ENCODE data around the gene TRIM39.

Gene TRIM39

DNA sequence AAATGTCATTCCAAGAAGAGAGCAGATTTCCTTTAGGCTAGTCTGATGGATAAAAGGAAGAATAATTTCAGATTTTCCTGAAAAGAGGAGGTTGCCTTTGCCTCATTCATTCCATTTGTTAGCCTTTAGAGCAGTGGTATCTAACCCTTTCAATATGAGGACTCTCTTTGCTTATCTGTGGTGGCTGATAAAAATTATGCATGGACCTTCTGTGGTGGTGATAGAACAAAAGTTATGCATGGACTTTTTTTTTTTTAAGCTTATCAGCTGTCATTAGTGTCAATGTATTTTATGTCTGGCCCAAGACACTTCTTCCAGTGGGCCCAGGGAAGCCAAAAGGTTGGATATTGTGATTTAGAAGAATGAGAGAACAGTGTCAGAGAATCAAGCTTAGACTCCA, 1.7 kb downstream of the TRIM39 start:
- DNase-seq = no peak

DNA sequence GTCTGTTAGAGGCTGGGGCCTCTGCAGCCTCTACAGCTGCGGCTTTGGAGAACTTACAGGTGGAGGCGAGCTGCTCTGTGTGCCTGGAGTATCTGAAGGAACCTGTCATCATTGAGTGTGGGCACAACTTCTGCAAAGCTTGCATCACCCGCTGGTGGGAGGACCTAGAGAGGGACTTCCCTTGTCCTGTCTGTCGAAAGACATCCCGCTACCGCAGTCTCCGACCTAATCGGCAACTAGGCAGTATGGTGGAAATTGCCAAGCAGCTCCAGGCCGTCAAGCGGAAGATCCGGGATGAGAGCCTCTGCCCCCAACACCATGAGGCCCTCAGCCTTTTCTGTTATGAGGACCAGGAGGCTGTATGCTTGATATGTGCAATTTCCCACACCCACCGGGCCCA, 2.6 kb downstream of the TRIM39 start:
- no peak for DNase-seq

DNA sequence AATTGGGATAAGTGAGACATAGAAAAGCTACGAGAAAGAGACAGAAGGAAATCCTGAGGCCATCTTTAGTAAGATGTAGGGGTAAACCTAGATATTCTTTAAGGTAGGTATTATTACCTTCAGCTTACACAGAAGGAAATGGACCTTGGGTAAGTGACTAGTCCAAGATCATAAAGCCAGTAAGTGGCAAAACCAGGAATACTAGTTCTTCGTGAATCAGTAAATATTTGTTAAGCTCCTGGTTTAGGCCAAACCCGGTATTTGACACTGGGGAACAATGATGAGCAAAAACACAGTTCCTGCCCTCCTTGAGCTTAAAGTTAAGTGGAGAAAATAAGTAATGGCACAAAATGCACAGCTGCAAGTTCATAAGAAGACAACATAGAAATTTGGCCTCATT, 5.3 kb downstream of the TRIM39 start:
- DNase-seq = no peak

DNA sequence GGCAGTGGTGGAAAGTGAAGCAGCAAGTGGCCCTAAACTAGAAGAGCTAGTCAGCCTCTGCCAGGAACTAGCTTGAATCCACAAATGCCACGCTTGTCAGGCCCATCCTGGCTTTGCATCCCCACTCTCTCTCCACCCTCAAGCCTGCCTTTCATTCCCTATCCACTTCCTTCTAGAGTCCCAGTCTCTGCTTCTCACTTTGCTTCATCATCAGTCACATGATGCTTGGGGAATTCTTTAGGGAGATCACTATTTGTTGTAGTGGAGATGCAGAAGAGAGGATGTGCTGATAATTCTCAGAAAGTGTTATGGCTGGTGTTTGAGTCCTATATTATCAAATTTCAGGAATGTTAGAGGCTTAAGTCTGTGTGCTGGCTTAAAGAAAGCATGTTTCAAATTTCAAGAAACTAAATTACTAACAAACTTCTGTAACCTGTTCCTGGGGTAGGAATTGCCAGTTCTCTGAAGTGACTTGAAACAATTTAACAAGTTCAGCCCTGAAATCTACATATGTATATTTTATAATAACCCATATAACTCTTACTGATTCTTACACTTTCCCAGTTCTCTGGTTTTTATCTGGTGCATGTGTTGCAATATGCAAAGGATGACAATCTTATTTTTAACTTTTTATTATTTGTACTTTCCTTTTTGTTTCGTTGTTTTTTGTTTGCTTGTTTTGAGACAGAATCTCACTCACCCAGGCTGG, 7.5 kb downstream of the TRIM39 start:
- no peak for DNase-seq

DNA sequence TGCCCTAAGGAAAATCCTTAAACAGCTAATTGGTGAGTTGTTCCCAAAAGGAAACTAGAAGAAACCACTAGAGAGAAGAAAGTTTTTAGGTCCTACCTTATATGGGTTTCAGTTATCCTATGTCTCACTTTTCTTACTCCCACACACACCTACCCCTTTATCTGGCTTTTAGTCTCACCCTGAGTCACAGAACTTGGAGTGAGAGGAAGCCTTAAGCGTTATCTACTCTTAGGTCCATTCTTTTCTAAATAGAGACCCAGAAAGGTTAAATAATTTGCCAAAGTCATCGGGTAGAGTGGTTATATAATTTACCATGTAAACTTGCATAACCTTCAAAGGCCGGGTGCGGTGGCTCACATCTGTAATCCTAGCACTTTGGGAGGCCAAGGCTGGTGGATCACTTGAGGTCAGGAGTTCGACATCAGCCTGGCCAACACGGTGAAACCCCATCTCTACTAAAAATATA, 13.9 kb downstream of the TRIM39 start:
- no peak for DNase-seq

DNA sequence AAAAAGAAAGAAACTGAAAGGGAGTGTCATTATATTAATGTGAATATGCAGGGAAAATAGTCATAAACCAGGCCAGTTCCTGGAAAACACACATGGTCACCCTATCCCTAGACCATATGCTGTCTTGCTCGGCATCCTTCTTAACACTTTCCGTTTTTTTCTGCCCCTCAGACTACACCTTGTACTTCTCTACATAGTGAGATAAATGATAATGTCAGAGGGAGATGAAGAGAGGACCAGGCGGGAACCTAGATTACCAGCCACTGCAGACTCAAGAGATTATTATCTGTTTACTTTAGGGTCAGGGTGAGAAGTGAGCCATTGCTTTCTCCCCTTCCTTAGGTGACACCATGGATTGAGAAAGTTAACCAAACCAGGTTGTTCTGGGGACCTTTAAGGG, 14.5 kb downstream of the TRIM39 start:
- no peak for DNase-seq

DNA sequence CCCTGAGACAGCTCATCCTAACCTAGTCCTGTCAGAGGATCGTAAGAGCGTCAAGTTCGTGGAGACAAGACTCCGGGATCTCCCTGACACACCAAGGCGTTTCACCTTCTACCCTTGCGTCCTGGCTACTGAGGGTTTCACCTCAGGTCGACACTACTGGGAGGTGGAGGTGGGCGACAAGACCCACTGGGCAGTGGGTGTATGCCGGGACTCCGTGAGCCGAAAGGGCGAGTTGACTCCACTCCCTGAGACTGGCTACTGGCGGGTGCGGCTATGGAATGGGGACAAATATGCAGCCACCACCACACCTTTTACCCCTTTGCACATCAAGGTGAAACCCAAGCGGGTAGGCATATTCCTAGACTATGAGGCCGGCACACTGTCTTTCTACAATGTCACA, 15.0 kb downstream of the TRIM39 start:
- no peak for DNase-seq

DNA sequence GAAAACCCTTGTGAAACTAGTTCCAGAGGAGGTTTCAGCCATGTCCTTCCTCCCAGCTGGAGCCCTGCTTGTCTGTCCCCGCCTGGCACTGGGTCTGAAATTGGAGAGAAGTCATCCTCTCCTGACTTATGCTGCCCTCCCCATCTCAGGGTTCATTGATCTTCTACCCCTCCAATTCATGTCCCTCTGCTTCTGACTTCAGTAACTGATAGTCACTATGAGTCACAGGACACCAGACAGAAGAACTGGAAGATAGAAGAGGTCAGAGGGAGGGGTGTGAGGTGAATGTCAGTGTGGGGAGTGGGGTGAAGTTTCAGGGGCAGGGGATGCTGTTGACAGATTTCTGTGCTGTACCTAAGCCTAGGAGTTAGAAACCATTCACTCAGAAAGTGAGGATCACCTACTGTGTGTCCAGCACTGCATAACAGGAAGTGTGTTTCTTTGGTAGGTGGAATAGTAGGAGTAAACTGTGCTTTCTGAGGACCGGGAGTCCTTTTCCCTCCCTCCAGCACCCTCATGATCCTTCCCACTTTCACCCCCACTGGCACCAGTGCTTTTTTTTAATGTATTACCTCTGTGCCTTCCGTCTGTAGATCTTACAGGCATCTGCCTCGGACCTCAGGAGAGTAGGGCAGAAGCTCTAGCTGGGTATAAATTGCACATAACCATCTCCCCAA, 17.6 kb downstream of the TRIM39 start:
- no peak for DNase-seq

DNA sequence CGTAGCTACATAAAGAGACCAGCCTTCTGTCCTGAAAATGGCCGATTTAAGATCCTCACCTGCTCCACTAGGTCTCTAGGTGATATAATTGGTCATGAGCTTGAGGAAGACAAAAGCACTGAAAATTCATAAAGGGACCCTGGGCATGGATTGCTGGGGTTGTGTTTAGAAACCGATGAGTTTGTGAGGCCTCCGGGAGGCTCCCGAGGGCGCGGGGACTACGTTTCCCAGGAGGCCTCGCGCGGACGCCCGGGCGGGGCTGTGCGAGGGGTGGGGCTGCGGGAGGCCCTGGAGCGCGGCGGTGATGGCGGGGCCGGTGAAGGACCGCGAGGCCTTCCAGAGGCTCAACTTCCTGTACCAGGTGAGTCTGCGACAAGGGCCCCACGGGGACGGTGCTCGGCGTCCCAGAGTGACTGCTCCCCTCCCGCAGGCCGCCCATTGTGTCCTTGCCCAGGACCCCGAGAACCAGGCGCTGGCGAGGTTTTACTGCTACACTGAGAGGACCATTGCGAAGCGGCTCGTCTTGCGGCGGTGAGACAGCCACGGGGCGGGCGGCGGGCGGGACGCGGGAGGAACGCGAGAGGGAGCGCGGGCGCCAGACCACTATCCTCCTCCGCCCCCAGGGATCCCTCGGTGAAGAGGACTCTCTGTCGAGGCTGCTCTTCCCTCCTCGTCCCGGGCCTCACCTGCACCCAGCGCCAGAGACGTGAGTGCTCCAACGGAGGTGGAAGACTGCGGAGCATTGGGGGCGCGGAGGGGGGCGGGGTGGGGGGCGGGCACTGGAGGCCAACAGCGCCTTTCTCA, 18.3 kb downstream of the TRIM39 start, which contains the start of gene RPP21:
Gene RPP21 (plus strand): TSS at position 289 of the 804 bp plus-strand sequence. CDS start 16 bp downstream, at position 305.
- DNase-seq = peak; percentile 94

DNA sequence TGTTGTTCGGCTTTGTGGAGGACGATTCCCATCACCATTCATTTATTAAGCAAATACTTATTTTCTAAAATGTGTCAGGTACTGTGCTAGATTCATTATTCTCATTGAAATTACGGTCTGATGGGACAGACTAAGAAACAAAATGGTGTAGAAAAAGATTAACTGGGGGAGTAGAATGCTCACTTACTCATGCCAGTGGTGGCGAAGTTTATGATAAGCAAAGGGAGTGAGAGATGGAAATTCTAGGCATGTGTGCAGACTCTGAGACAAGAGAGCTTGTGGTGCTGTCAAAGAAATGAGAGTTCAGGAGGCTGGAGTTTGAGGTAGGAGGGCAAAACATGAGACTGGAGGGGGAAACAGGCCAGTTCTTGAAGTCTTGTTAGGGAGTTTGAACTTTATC, 19.1 kb downstream of the TRIM39 start:
- no peak for DNase-seq

DNA sequence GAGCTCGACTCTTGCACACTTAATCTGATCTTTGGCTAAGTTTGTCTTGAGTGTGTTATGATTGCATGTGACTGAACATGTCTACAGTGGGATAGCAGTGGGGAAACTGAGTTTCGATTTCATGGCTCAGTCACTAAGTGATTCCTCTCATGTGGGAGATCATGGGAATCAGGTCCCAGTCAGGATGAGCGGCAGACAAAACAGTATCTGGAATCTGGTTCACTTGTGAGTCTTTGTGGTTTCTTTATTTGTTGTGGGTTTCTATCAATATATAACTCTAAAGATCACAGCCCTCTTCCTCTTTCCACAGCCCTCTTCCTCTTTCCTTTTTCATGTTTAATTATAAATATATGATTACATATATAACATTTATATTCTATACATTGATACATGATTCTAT, 22.2 kb downstream of the TRIM39 start:
- DNase-seq = no peak

DNA sequence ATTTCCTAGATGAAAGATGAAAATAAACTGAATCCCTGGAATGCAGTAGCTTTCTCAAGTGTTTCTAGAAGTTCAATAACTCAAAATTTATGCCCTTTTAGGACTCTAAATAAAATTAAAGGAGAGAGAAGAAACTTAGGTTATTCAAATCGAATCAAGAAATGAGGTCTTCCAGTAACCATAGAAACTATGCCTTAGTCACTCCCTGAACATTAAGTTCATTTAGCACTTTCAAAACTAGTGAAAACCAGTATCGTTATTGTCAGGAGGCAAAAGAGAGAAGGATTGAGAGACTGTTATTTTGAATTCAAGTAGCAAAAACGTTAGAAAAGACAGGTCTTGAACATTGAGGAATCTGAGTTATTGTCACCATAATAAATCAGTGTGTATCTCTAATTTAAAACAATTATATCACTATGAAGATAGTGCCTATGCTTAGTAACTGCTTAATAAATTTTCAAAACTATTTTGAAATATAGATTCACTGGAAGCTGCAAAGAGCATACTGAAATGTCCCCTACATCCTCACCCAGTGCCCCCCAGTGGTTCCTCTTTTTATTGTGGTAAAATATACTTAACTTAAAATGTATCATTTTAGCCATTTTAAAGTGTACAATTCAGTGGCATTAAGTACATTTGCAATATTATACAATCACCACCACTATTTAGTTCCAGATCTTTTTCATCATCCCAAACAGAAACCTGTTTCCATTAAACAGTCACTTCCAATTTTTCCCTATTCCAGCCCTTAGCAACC, 22.9 kb downstream of the TRIM39 start:
- no peak for DNase-seq

DNA sequence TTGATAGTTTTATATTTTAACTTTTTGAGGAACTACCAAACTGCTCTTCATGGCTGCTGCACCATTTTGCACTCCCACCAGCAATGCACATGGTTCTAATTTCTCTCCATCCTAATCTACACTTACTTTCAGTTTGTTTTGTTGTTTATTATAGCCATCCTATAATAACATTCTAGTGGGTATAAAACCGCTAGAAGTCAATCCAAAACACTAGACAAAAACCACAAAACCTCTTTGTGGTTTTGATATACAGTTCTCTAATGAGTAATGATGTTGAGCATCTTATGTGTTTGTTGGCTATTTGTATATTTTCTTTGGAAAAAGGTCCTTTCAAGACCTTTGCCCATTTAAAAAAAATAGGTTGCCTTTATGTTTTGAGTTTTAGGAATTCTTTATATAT, 23.8 kb downstream of the TRIM39 start:
- DNase-seq = no peak

DNA sequence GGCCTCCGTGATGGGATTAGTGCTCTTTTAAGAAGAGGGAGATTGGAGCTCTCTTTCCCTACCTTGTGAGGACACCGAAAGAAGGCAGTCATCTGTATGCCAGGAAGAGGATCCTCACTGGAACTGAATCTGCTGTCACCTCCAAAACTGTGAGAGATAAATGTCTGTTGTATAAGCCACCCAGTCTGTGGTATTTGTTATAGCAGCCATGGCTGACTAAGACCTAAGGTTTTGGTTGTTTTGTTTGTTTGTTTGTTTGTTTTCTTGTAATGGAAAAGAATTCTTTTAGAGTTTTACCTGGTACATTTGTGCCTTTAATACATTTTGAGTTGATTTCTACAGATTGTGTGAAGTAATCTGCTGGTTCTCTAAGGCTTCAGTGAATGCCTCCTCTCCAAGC, 25.8 kb downstream of the TRIM39 start:
- DNase-seq = no peak

DNA sequence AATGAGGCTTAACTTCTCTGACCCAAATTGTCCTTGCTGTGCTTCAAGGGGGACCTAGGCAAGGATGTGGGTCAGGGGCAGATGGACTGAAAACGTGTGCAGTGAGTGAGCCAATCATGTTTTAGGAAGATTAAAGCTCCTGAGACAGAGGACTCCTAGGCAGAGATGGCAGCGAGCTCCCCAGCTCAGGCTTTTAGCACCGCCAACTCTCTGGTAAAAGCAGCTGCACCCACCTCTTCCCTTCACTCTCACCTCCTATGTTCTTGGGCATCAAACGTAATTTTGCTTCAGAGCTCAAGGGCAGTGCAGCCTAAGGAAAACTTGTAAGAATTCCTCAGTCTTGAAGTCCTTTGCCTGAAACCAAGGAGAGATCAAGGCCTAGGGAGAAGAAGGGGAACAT, 28.6 kb downstream of the TRIM39 start:
- DNase-seq = no peak

DNA sequence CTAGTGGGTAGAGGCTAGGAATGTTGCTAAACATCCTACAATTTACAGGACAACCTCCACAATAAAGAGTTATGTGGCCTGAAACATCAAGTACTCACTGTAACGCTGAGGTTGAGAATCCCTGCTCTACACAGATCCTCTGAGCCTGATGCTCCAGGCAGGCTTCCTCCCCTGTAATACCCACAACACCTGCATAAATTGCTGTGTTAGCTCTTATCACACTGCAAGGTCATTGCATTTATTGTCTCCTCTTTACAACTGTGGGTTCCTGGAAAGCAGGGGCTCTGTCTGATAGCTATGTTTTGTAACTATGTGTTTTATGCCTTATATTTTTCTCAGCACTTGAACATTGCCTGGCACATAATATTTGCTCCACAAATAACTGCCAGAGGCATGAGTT, 29.8 kb downstream of the TRIM39 start:
- no peak for DNase-seq

DNA sequence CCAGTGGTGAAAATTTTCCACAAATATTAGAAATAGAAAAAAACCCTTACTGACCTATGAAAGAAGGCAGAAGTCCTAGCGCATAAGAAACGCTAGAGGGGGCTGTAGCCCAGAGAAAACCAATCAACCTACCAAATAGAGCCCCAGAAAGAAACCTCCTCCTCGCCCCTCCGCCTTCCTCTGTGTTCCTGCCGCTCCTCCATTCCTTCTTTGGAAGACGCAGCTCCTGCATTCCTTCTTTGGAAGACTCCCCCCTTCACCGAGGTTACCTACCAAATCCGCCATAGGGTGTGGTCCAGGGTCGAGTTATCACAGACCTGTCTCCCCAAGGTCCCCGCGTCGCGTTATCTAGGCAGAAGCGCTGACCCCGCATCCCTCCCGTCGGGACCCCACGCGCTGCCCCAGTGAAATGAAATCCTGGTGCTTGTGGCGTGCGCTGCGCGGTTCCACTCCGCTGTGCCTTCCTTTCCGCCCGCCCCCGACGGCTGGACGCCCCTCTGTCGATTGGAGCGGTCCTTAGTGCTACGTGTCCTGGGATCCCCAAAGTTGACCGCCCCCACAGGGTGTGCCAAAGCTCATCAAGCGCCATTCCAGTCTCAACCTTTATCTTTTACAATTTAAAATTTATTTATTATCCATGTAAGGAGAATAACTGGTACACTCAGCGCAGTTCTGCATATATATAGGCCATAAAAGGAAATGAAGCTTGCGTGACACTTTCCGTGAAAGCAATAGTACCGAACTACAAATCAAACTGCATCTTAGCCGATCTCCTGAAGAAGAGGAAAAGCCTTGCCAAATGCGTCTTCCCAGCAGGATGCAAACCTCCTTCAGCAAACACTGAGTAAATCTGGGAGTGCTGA, 31.2 kb downstream of the TRIM39 start:
- DNase-seq = peak; percentile 75

DNA sequence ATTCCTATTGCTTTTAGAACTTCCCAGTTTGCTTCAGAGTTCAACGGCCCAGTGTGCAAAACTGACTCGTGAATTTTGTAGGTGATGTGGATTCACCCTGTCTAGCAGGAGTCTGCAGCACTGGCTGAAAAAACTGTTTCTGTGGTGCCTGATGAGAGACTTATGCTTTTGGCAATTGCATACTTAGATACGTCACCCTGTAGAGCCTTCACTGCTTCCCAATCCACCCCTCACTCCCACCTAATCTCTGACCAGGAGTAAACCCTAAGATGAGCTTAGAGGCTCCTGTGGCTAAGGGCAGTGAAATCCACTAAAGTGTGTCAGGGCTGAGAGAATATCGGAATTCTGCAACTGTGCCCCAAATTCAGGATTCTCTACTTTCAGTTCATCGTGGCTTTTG, 32.5 kb downstream of the TRIM39 start:
- no peak for DNase-seq

DNA sequence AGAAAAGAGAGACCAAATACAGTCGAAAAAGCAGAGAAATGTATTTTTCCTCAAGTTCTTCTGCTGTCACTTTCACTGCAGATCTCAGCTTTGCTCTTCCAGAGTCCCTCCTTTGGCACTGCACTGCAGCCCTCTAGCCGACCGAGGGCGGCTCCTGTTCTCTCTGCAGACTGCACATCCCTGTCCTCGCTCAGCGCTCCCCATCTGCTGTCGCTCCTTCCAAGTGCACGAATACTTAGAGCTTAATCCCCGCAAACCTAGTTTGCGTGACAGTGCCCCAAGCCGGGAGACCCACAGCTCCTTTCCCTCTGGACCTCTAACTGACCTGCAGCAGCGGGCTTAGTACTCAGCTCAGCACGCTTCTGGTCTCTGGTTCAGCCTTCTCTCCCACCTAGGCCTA, 33.4 kb downstream of the TRIM39 start:
- no peak for DNase-seq

DNA sequence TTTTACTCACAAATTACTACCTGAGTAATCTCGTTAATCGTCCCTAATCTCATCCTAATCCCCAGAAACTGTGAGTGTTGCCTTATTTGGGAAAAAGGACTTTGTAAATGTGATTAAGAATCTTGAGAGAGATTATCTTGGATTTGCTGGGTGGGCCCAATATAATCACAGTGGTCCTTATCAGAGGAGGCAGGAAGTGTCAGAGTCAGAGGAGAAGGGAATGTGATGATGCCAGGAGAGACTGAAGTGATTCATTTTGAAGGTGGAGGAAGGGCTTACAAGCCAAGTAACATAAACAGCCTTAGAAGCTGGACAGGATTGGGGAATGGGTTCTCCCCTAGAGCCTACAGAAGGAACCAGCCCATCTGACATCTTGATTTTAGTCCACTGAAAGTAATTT, 34.9 kb downstream of the TRIM39 start:
- no peak for DNase-seq

DNA sequence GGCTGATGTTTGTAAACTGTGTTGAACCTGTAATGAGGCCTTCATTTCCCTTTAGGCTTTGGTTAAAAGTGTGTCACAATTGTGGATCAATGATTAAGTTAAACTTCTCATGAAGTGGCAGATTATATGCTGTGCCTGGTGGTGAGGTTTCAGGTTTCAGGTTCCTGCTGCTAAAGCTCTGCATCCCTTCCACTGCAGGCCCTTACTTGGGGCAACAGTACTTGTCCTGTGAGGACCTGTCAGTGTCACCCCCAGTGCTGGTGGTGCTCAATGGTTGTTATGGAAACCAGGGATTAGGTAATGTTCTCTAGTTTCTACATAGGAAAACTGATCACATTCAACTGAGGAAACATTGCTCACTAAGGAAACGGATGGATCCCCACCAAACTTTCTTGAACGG, 36.7 kb downstream of the TRIM39 start:
- DNase-seq = no peak

DNA sequence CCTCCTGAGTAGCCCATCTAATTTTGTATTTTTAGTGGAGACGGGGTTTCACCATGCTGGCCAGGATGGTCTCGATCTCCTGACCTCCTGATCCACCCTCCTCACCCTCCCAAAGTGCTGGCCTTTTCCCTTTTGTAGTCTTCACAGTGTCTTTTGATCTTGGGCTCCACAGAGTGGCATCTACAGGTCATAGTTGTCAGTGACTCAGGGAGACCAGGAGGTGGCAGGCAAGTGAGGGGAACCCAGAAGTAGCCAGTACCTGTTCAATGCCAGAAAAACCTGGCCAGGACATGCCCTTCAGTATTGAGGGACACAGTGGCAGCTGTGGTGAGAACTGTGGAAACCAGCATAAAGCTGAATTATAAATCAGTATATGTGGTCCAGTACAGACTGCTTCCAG, 37.9 kb downstream of the TRIM39 start:
- DNase-seq = no peak

Measured in activated CD8-positive, alpha-beta memory T cell treated with anti-CD3 and anti-CD28 coated beads for 24 hours (primary cell).